ENCODE data around the gene ASPDH. TPM values are rescaled to one million over a fixed set of nuclear protein-coding genes. Genes with fewer than 3 reads are reported as not detected.

The ASPDH gene
- total RNA-seq, 1 experiment from 2014 or later, result not detected

GRCh38 chr19:50465986-50466705, 47.6 kb downstream of the ASPDH start:
- in situ Hi-C loops (cut with HindIII; ENCODE audit: low sequenced_read_pairs), result no loop called here
- no peak for DNase-seq (ENCODE audit: low spot score)

- in situ Hi-C loops (cut with HindIII; ENCODE audit: low sequenced_read_pairs), result no loop called here
- no peak for DNase-seq (ENCODE audit: low spot score)
Observed at GRCh38 chr19:50465000-50465399, 48.7 kb downstream of the ASPDH start.

GRCh38 chr19:50464348-50464747, 49.4 kb downstream of the ASPDH start:
- DNase-seq (ENCODE audit: low spot score), result no peak
- in situ Hi-C loops (cut with HindIII; ENCODE audit: low sequenced_read_pairs), result no loop called here

GRCh38 chr19:50462970-50463369, 50.7 kb downstream of the ASPDH start:
- in situ Hi-C loops (cut with HindIII; ENCODE audit: low sequenced_read_pairs), result no loop called here
- no peak for DNase-seq (ENCODE audit: low spot score)

Other genes starting within 250 kb of the ASPDH start
- 3.4 and 4.3 TPM in 2 replicates for gene KCNC3, start 184.5 kb downstream of the ASPDH start, total RNA-seq (2014; rRNA removed; shearing (Covaris generic))
- 0.24 TPM in 1 of 2 replicates, not detected in the other for gene NAPSA, start 148.3 kb downstream of the ASPDH start, total RNA-seq (2014; rRNA removed; shearing (Covaris generic))
- 33.0 and 41.4 TPM in 2 replicates for gene NR1H2, start 137.5 kb downstream of the ASPDH start, total RNA-seq (2014; rRNA removed; shearing (Covaris generic))
- gene POLD1, start 129.6 kb downstream of the ASPDH start, total RNA-seq (2014; rRNA removed; shearing (Covaris generic)), result 151 and 176 TPM in 2 replicates
- 0.44 TPM in 1 of 2 replicates, not detected in the other for gene SPIB, start 95.0 kb downstream of the ASPDH start, total RNA-seq (2014; rRNA removed; shearing (Covaris generic))
- gene MYBPC2, start 81.0 kb downstream of the ASPDH start, total RNA-seq (2014; rRNA removed; shearing (Covaris generic)), result 0.55 TPM in 1 of 2 replicates, not detected in the other
- gene EMC10, start 37.4 kb downstream of the ASPDH start, total RNA-seq (2014; rRNA removed; shearing (Covaris generic)), result 104 and 113 TPM in 2 replicates
- gene GARIN5A, start 37.1 kb downstream of the ASPDH start, total RNA-seq (2014; rRNA removed; shearing (Covaris generic)), result 0.10 and 1.5 TPM in 2 replicates
- 13.6 and 33.3 TPM in 2 replicates for gene JOSD2, start 2.7 kb downstream of the ASPDH start, total RNA-seq (2014; rRNA removed; shearing (Covaris generic))
- gene LRRC4B, start 54.5 kb upstream of the ASPDH start, total RNA-seq (2014; rRNA removed; shearing (Covaris generic)), result 16.5 and 19.2 TPM in 2 replicates
- gene SYT3, start 126.0 kb upstream of the ASPDH start, total RNA-seq (2014; rRNA removed; shearing (Covaris generic)), result 2.7 and 5.7 TPM in 2 replicates
- 10.0 and 13.1 TPM in 2 replicates for gene C19orf81, start 135.5 kb upstream of the ASPDH start, total RNA-seq (2014; rRNA removed; shearing (Covaris generic))
- gene SHANK1, start 205.9 kb upstream of the ASPDH start, total RNA-seq (2014; rRNA removed; shearing (Covaris generic)), result 14.0 and 16.4 TPM in 2 replicates
- gene CLEC11A, start 209.5 kb upstream of the ASPDH start, total RNA-seq (2014; rRNA removed; shearing (Covaris generic)), result 91.4 and 132 TPM in 2 replicates